ENCODE results near the gene PEX16.

Gene PEX16

DNA sequence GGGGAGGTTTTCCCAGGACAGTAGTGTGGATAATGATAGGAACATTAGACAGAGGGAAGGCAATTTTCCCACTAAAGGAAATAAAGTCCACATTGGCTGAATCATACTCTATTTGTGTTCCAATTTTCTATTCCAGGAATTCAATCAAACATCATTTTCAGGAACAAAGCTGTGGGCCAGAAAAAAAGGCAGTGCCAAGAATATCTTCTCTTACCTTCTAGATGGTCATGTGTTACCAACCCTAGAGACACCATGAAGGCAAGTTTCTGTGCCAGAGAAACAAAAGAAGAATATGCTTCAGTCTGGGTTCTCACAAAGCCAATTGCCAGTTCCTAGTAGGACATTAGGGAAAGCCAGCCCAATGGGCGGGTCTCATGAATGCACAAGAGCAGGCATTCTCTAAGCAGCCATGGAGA is 32.3 kb upstream of the PEX16 start:
- ChIA-PET CTCF (interaction anchor here (0.8 to 11.7 kb wide), 5 partner anchors 9 to 78 kb away, joined by 3 to 122 read pairs (median 4); no protein-coding TSS in a partner anchor), POLR2A (no interaction called here)
- no peak for DNase-seq (ENCODE audit: low read depth, low spot score)
- H3K4me3 ChIP-seq (ENCODE audit: low read depth, low read length) = no peak overlapping the region
- TF ChIP-seq, protein P1, sequence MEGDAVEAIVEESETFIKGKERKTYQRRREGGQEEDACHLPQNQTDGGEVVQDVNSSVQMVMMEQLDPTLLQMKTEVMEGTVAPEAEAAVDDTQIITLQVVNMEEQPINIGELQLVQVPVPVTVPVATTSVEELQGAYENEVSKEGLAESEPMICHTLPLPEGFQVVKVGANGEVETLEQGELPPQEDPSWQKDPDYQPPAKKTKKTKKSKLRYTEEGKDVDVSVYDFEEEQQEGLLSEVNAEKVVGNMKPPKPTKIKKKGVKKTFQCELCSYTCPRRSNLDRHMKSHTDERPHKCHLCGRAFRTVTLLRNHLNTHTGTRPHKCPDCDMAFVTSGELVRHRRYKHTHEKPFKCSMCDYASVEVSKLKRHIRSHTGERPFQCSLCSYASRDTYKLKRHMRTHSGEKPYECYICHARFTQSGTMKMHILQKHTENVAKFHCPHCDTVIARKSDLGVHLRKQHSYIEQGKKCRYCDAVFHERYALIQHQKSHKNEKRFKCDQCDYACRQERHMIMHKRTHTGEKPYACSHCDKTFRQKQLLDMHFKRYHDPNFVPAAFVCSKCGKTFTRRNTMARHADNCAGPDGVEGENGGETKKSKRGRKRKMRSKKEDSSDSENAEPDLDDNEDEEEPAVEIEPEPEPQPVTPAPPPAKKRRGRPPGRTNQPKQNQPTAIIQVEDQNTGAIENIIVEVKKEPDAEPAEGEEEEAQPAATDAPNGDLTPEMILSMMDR (IDR thresholded peaks at IDR 0.05; ENCODE audit: insufficient read depth, low read length, missing control alignments) = no peak

DNA sequence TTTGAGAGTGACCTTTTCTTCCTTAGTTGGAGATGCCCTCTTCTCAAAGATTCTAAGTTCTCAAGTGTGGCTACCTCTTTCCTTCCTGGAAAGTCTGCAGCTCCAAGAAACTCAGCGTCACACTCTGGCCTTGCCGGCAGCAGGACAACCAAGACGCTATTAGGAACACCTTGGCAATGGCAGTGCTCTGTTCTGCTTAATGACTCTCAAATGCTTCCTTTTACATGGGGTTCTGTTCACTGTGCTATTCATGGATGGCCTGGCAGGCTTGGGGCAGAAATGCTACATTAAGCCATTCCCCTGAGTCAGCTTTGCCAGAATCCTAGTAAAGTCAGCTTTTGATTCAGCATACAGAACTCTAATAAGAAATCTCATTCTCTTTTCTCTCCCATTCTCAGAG is 30.7 kb upstream of the PEX16 start:
- ChIA-PET CTCF (interaction anchor here (0.8 to 11.7 kb wide), 4 partner anchors 12 to 58 kb away, joined by 3 to 122 read pairs (median 4); no protein-coding TSS in a partner anchor), POLR2A (no interaction called here)
- no peak overlapping the region for H3K4me3 ChIP-seq (ENCODE audit: low read depth, low read length)
- TF ChIP-seq, protein P1 (IDR thresholded peaks at IDR 0.05; ENCODE audit: insufficient read depth, low read length, missing control alignments) = no peak
- DNase-seq (ENCODE audit: low read depth, low spot score) = no peak

DNA sequence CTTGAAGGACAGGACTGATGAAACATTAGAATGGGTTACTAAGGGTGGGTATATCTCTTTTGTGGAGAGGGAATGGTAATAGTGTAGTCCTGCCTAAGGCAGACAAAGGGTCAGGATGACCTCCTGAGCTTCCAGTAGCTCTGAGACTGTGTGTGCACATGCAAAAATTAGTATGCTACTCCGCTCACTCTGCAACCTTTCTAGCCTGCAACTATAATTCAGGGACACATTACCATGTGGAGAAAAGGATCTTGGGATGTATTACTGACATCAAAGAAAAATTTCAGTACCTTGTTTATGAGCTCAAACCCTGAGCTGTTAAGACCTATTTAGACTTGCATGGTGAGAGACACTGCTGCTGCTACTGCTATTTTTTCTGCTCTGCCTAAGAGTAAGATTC is 30.2 kb upstream of the PEX16 start:
- no peak for DNase-seq (ENCODE audit: low read depth, low spot score)
- CTCF ChIA-PET = interaction anchor here (0.8 to 11.7 kb wide), 3 partner anchors 12 to 59 kb away, joined by 3 to 122 read pairs (median 4); no protein-coding TSS in a partner anchor
- no peak overlapping the region for H3K4me3 ChIP-seq (ENCODE audit: low read depth, low read length)
- TF ChIP-seq, protein P1 (IDR thresholded peaks at IDR 0.05; ENCODE audit: insufficient read depth, low read length, missing control alignments) = no peak
- POLR2A ChIA-PET = no interaction called here

DNA sequence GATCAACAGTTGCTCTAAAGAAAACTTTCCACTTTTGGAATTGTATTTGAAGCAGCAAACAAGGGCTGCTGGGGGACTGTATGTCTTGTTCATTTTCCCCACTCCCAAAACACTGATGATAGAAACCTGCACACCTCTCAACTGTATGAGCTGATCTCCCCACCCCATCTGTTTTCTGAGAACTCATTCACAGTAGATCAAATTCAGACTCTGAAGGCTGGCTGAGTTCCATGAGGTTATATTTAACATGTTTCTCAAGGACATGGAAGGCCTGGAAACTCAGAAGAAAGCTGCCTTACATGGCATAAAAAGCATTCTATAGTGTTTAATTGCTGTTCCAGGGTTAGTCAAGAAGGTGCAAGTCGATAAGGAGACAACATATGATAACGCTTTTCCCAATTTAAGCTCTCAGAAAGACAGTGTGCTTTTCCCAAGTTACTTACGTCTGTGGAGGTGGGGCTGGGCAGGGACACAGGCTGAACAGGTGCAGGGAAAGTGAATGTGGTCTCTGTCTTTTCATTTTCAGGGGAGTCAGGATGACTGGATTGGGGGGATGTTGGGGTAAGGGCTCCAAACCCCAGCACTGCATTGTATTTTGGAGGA is 27.8 kb upstream of the PEX16 start:
- TF ChIP-seq, protein P1 (IDR thresholded peaks at IDR 0.05; ENCODE audit: insufficient read depth, low read length, missing control alignments) = no peak
- ChIA-PET POLR2A (no interaction called here), CTCF (interaction anchor here (0.7 to 11.7 kb wide), 2 partner anchors 19 to 61 kb away, joined by 3 to 122 read pairs; no protein-coding TSS in a partner anchor)
- DNase-seq (ENCODE audit: low read depth, low spot score) = no peak
- no peak overlapping the region for H3K4me3 ChIP-seq (ENCODE audit: low read depth, low read length)

DNA sequence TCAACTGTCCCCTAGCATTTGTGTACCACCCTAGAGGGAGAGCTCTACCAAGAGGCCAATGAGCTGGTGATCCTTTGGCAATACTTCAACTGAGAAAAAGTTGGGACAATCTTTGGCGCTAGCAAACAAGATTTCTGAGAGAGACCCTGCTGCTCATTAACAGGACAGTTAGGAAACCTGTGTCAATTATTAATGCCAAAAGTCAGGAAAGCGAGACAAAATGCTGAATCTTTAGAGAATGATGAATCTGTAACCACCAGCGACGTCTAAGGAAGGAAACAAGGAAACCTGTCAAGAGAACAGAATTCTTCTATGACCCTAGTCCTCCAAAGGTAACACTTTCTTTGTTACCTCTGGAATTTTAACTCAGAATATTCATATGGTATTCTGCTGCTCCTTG is 24.7 kb upstream of the PEX16 start:
- ChIA-PET POLR2A (no interaction called here), CTCF (interaction anchor here (1.9 to 11.7 kb wide), 2 partner anchors 22 to 64 kb away, joined by 8 to 122 read pairs; no protein-coding TSS in a partner anchor)
- no peak overlapping the region for H3K4me3 ChIP-seq (ENCODE audit: low read depth, low read length)
- DNase-seq (ENCODE audit: low read depth, low spot score) = no peak
- TF ChIP-seq, protein P1 (IDR thresholded peaks at IDR 0.05; ENCODE audit: insufficient read depth, low read length, missing control alignments) = no peak

DNA sequence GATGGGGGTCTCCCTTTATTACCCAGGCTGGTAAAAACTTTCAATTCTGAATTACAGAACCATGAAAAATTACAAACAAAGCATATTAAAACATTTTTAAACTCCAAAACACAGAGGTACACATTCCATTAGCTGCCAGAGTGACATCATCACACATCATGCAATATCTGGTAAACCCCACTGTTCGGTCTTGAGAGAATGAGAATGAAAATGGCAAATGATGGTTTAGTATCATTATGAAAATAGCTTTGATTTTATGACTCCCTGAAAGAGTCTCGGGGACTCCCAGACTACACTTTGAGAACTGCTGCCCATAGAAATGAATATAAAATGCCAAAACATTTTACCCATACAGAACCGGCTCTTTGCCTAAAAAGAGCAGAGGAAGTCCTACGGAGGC is 23.6 kb upstream of the PEX16 start:
- POLR2A ChIA-PET = no interaction called here
- TF ChIP-seq, protein P1 (IDR thresholded peaks at IDR 0.05; ENCODE audit: insufficient read depth, low read length, missing control alignments) = no peak
- no peak for DNase-seq (ENCODE audit: low read depth, low spot score)
- no peak overlapping the region for H3K4me3 ChIP-seq (ENCODE audit: low read depth, low read length)
- CTCF ChIA-PET = interaction anchor here (1.0 to 2.9 kb wide), 3 partner anchors 10 to 65 kb away, joined by 3 to 16 read pairs (median 8); no protein-coding TSS in a partner anchor
